SIG-M5 treated with dmso at 0.1 percent for 504 hours (cell line): Measurements from ENCODE around the gene MBNL1.

Experiments
- DNase-seq: peaks from one replicate; lab custom pipeline; 2025; ENCODE audit not compliant: unreplicated experiment; lab: John Stamatoyannopoulos, UW

The MBNL1 gene

DNA sequence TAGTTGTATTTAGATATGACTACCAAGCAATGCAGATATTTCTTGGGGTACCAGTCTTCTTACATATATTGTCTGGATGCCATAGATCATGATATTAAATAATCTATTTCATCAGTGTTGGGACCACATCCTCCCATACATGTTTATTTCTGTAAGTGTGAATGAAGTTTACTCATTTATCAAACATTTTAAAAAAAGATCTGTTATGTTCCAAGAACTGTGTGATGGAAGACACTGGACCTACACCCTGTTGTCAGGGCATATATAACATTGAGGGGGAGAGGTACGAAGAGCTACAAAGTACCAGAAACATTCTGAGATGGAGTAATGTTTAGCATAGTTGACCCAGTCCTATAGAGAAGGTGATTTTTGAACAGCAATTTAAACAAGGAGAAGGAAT is 26.6 kb downstream of the MBNL1 start:
- no peak for DNase-seq

DNA sequence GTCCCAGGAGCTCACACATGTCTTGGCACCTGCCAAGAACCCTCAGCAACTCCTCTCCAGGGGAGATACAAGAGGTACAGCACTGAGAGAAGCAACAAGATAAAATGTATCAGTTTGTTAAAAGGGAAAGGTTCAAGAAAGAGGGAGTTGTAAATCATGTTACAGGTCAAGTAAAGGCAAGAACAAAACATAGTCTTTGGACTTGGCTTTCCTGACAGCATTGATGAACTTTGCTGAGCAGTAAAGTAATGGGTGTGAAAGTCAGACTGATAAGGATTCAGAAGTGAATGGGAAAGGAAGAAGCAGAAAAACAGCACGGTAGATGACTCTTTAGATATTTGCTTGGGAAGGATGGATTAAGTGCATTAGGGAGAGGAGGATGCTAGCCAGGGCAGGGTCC is 27.1 kb downstream of the MBNL1 start:
- no peak for DNase-seq

DNA sequence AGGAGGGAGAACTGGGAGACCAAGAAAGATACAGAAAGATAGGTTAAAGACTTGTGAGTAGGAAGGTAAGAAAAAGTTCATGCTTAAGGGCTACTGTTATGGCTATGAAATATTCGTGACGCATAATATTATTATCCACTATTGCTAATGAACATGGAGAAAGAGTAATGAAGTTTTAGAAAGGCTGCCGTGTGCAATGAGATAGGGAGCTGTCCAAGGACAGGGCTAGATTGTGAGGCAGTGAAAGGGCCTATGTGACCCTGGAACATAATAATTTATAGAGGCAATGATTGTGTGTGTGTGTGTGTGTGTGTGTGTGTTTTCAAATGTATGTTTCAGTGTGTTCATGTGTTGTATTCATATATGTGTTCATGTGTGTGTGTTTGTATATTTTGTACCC is 27.7 kb downstream of the MBNL1 start:
- no peak for DNase-seq

DNA sequence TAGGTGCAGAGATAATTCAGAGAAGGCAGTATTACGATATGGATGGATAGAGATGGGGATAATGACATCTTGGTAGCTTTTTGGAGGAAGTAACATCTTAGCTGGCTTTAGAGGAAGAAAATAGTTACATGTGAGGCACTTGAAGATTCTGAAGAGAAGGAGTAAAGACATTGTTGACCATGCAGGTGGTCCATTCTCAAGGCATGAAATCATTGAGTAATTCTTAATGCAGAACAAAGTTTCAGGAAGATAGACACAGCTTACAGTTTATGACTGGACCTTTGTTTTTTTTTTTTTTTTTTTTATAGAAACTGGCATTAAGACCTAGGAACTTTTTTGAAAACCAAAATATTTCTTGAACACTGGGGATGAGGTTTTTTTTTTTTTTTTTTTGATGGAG is 28.2 kb downstream of the MBNL1 start:
- DNase-seq, result peak; percentile 64

DNA sequence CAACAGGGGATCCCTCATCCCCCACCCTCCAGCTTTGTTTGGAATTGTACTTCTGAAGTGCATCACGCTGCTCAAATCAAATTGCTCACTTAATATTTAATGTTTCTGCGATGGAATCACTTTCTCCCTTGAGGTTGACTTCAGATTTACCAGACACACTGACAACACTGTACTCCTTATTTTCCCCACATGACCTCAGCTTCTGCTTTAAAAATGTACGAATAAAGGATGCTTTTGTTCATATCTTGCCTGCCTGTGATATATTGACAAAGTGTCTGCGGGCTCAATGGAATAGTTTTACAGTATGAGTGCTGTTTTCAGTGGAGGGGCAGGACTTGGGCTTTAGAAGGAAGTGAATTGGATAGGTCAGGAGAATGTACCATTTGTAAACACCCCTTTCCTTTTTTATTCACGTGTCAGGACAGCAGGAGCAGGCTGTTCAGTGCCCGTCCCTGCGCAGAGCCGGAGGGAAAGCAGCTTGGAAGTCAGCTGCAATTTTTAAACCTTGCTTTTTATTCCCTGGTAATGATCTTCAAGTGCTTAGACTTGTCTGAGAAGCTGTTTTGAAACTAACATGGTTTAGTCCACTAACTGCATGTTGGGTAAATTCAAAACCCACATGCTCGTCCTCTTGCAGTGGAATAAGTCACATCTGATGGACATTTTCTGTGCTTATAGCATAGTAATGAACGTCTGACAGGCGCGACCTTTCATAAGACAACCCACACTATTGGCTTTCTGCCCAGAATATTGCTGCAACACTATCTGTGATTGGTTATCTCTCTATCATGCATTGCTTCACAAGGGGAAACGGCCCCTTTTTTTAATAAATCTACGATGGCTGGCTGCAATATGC is 29.9 kb downstream of the MBNL1 start:
- DNase-seq, result peak; percentile 94

DNA sequence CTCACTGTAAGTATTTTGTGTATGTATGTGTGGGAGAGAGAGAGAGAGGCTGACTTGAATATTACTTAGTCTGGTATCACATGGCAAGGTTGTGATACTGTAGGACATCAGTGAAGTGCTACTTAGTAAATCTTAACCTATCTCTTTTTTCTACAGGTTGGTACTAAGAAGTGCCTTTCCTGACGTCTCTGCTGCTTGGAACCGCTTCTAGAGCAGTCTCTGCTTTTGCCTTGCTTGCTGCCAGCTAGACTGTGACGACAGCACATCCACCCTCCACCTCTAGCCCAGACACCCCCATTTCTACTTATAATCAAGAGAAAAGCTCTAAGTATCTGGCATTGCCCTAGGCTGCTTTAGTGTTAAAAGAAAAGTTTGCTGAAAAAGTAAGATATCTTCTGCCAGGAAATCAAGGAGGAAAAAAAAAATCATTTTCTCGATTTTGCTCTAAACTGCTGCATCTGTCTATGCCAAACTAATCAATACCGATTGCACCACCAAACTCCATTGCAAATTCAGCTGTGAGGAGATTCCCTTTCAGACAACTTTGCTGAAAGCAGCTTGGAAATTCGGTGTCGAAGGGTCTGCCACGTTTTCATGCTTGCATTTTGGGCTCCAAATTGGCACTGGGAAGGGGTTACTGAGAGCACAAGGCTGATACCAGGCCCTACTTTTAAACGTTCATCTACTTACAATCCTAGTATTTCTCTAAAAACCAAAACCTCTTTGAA is 30.7 kb downstream of the MBNL1 start:
- no peak for DNase-seq

DNA sequence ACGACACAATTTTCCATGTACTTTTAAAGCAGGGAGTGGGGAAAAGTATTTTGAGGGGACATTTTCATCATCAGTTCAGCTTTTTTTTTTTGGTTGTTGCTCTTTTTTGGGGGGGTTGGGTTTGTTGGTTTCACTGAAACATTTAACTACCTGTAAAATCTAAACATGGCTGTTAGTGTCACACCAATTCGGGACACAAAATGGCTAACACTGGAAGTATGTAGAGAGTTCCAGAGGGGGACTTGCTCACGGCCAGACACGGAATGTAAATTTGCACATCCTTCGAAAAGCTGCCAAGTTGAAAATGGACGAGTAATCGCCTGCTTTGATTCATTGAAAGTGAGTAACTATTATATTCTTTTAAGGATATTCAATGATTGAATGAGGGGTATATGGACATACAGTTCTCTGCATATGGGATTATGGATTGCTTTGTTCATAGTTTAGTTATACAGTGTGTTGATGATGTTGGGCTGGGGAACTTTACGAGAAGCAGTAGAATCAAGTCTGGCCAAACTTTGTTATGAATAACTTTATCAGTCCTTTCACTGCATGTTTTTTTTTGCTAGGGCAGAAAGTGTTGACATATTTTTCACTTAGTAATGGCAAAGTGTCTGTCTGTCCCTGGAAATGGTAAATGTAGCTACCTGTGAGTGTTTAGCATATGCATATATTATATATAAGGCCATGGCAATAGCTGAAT is 31.5 kb downstream of the MBNL1 start:
- DNase-seq, result no peak

DNA sequence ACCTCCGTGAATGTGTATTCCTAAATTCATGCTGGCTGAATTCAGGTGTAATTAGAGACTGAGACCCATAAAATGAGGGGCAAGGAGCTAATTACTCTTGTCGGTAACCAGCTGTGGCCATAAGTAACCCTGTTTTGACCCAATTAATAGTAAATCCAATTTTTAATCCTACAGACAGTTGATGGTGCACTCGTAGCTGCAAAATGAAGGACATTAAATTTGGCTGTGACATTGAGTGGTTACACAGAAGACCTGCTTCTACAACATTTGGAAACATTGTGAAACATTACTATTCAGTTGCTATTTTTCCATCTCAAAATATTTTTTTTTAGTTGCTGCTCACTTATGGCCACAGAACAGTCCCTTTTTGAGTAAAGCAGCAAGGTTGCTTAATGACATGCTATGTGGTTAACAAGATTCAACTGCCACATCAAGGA is 33.0 kb downstream of the MBNL1 start:
- DNase-seq, result peak; percentile 93

DNA sequence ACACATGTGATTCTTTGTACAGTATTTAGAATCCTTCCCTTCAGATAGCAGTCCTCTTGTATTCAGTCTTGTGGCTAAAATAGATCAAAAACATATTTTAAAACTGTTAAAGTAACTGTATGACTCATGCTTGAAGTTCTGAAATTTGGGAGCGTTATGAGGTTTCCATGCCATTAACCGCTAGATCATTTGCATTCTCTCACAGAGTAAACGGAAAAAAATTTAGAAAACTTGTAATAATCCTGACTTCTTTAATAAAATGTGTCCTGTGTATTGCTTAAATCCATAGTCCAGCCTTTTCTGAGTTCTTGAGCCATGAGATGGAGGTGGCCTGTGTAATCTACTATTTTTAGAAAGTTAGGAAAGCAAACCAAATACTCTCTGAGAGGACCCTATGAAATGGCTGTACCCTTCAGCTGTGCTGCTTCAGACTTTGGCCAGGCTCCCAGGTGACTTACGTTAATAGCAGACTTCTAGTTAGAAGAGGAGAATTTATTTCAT is 33.8 kb downstream of the MBNL1 start:
- DNase-seq, result peak; percentile 88

DNA sequence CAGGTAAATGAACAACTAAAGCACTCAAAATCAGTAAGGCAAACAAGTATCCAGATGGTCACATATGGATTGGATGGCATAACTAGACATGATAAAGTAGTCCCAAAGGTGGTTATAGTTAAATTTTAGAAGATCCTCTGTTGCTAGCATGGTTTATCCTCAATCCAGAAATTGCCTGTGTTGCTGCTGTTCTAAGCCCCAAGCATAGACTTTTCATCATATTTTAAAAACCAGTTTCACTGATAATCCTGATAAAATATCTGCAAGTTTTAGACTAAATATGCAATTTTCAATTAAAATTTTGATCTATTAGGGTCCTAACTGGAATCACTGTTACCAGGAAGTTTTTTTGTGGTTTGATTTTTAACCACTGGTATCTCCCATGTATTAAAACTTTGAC is 35.4 kb downstream of the MBNL1 start:
- no peak for DNase-seq

DNA sequence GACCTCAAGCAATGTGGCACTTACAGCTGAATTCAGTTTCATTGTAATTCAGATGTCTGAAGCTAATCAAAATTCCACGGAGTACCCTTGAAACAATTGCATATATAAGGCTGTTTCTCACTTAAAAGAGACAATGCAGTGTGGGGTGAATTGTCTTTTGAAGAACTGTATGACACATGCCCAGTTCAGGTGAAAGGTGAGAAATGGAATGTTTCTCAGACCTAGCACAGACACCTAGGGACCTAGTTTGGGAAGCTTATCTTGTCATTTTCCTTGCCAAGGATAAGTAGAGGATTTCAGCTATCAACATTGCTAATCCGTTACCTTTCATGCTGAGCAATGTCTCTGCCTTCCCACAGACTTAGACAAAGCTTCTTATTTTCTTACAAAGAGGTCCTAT is 36.3 kb downstream of the MBNL1 start:
- DNase-seq, result no peak

DNA sequence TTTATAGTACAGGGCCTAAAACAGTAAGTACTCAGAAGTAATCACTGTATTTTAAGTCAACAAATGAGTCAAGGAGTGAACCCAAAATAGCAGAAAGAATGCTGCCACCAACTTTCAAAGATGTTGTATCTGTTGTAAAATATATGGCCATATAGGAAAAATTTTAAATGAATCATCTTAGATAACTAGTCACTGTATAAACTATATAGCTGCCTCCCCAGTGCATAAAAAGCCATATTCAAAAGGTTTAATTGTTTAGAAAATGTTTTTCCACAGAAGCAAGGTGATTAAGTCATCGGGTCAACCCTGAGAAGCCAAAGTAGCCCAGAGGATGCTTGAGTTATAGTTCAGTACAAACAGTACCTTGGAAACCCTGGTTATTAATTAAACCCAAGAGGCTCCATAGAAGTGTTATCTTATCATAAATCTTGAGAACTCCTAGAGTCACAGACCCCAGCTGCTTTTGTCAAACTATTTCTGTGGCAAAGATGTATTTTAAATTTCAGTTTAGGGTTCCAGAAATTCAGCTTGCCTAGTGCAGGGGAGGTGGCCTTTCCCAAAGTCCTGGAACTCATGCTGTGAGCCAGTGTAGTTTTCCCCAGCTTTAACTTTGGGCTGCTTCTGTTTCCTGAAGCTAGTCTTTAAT is 39.2 kb downstream of the MBNL1 start:
- DNase-seq, result no peak

DNA sequence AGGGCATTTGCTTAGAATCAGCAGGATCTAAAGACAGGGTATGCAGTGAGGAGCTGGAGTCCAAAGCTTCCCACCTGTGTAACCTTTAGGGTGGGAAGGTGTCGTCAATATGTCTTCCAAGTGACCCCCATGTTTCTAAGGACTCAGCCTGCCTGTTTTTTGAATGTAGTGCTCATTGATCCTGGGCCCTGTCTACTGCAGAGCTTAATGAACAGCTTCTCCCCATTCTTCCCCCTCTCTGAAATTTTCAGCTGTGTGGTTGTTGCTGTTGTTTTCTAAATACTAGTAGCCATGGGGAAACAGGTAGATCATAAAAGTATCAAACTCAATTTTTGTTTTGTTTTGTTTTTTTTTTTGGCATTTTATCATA is 39.7 kb downstream of the MBNL1 start:
- no peak for DNase-seq

DNA sequence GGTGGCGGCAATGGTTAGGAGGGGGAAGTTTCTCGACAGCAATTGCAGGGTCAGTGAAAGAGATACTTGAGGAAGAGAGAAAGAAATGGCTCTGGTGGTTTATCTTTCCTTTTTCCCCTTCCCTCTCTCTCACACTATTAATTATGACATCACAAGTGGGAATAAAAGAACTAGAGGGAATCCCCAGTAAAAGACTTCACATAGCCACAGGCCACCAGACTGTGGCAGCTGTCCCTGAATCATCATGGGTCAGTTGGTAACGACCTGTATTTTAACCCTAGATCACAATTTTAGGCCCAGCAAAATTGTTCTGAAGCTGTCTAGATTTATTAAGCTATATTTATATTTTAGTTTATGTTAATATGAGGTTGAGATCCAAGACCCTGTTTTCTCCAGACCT is 40.3 kb downstream of the MBNL1 start:
- DNase-seq, result no peak

DNA sequence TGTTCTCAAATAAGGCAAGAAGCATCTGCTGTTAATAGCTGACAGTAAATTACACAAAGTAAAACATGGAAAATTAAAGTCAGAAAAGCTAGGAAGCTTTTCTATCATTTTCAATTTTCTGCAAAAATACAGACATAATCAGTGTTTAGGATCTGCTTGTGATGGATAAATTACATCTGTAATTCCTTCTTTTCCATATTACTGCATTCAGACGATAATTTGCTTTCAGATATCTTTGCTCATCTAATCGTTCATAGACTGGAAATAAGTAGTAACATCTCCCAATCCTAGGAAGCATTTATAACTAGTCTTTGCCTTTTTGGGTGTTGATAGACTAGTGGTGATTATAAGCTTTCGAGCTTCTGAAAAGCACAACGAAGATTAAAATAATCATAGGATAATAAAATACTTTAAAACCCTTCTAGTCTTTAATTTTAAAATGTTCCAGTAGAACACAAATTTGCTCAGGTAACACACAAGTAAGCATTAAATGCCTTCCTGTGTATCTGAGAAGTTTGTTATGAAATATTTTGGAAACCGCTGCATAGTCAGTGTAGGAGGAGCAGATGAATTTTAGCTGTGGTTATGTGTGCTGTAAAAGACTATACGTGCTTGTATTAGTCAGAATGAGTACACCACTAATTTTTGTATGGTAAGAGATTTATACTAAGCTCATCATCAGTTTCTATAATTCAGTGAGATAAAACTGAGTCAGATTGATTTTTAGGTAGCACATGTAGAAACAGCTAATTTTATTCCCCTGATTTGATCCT is 41.0 kb downstream of the MBNL1 start:
- DNase-seq, result peak; percentile 32

DNA sequence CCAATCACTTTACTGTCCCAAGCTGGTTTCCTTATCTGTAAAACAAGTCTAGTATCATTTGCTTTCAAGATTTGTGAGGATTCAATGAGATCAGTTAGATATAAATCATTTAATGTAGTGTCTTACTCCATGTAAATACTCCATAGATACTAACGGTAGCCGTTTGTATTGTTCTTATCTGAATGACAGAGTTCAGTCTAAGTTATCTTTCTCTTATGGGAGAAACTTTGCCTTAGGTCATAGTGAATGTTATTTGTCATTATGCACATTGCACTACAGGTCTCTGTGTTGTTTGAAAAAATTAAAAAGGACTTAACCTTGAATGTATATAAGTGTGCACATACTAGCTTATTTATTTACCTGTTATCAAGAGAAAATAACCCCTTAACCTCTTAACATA is 44.7 kb downstream of the MBNL1 start:
- DNase-seq, result no peak

DNA sequence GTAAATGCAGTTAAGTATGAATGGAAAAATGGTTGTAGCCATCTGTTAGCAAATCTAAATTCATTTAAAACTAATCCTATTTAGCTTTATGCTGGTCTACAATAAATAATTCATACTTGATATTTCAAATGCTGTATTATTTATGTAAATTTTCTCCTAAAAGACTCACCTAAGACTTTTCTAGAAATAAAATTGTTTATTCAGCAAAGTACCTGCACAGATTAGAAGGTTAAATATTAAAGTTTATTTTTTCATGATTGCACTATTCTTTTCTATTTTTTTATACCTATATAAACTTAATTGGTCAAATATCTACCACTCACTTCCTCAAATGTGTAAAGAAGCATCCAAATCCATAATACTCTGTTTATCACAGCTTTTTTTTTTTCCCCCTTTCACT is 45.2 kb downstream of the MBNL1 start:
- no peak for DNase-seq

DNA sequence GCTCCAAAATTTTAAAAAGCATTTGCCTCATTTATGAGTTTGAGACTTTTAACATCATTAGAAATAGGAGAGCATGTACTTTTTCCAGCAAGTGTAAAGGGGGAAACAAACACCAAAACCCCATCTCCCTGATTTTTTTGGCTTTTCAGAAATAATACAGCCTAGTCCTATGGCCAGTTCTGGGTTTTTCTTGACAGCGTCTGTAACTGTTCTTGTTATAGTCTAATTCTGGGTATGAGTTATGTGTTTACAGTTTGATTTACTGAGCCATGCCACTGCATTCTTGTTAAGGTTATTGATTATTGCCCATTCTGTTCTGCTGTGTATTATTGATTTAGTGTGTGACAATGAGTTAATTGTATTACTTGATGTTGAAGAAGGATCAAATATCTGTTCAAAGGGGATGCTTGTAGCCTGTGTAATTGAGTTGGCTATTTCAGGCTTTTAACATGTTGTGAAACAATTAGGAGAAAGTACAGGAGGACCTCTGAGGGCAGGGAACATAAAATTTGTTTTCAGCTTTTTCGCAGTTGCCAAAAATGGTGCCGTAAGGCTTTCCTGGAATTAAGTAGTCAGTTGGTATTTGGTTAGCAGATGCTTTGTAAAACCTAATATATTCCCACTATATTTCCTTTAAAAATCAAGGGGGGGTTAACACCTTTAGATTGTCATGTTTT is 46.1 kb downstream of the MBNL1 start:
- DNase-seq, result no peak

DNA sequence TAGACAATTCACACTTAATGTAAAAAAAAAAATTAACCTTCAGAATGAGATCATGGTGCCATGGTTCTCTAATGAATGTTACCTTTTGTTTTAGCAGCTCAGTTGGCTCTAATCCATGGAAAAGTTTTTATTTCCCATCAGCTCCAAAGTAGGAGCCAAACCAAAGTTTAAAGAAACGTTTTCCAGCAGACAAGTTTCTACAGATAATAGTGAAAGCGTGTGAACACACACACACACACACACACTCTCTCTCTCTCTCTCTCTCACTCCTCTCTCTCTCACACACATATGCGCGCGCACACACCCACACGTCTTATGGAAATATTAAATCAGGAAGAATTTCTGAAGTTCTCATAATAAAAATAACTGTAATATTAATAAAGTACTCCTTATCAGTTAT is 46.9 kb downstream of the MBNL1 start:
- no peak for DNase-seq

DNA sequence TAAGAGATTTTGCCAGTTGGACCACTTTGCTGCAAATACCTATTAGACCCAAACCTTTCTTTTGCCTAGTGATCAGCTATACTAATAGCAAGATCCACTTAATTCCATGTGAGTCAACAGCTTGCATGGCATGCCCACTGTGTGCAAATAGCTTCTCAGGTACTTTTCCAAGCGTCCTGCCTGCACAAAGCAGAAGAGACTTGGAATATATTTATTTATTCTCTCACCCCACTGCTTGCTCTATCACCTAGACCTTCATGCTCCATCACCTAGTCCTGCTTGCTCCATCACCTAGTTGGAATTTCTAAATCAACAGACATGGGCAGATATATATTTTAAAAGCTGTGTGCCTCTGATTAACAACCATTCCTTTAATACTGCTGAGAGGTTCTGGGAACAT is 47.6 kb downstream of the MBNL1 start:
- no peak for DNase-seq
